Measurements from ENCODE around the gene ZNF485.

ZNF485 gene

DNA sequence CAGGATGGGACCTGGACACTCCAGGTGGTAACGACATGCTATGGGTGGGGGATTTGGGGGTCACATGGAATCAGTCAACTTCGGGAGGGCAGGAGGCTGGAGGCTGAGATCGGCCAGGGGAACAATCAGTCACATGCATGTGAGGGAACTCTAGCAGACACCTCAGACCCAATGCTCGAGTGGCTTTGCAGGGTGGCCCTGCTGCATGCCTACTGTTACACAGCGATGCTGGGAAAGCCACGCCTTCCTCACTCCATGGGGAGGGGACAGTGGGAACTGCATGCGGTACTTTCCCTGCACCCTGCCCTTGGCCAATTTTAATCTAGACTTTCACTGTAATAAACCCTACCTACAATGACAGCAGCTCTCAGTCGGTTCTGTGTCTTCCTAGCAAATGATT lies 49.1 kb downstream of the ZNF485 start:
- no peak overlapping the region for H3K4me3 ChIP-seq (ENCODE audit: low read length)
- no peak for DNase-seq (ENCODE audit: low read depth, low spot score)

DNA sequence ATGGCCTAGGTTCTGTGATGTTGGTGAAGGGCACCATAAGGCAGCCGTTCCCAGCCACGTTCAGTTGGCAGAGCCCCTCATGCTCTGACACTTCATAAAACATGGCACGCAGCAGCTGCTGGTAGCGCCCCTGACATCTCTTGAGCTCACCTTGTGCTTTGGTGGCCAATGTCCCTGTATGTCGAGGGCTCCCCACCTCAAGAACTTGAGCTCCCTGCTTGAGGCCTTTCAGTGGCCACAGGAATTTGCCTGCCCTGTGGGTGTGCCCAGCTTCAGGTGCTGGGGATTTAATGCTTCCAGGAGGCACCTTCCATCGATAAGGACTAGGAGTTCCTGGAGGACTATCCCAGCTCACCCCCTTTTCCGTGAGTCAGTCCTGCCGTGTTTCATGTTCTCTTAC lies 52.0 kb downstream of the ZNF485 start:
- no peak for DNase-seq (ENCODE audit: low read depth, low spot score)
- H3K4me3 ChIP-seq (ENCODE audit: low read length), result no peak overlapping the region

DNA sequence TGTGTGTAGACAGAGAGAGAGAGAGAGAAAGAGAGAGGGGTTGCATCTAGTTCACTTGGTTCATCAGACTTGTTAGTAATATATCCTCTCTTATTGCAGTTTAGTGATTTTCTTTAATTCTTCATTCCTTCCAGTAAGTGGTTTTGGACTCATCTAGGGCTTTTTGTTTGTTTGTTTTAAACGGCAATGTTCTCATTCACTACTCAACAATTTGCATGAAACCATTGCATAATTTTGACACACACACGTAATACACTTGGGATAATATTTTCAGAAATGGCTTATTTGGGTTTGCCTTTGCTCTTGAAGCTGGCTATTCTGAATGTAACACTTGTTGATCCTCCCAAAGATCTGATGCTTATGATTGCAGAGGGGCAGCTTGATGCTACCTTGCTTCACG lies 58.8 kb downstream of the ZNF485 start:
- no peak overlapping the region for H3K4me3 ChIP-seq (ENCODE audit: low read length)
- no peak for DNase-seq (ENCODE audit: low read depth, low spot score)

DNA sequence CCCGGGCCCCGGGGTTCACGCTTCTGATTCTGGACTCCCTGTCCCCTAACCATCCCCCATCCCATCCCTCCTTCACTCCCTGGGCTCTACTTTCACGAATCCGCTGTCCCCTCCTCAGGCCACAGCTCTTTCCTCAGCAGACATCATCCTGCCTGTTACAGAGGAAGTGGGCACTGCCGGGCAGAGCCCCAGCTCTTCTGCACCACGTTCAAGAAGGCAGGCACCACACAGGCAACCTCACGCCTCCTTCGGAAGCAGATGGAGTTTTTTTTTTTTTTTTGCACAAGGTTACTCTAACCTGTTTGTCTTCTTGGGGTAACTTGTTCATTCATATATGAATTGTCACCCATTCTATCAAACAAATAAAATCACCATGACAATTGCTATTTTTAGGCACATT lies 60.3 kb downstream of the ZNF485 start:
- no peak overlapping the region for H3K4me3 ChIP-seq (ENCODE audit: low read length)
- no peak for DNase-seq (ENCODE audit: low read depth, low spot score)

DNA sequence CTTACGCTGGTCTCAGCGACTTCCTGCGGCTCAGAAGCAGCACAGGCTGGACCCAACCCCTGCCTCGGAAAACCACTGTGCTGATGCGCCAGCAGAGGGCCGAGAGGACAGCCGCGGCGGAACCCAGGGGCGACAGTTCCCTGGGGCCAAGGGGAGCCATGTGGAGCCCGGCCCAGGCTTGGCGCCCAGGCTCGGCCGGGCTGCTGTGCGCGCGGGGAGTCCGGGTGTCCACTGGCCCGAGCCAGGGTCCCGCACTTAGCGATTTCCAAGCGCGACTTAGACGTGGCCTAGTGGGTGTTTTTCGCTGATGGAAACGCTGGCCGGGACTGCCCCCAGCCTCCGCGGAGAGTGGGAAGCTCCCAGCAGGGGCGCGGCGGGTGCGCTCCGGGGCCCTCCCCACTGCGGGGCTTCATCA lies 61.1 kb downstream of the ZNF485 start:
- DNase-seq (ENCODE audit: low read depth, low spot score), result no peak
- H3K4me3 ChIP-seq (ENCODE audit: low read length), result no peak overlapping the region
